KOPT-K1 (cell line): Measurements from ENCODE around the gene RNASEH2B.

Experiments
- H3K27ac ChIP-seq: fragments of 200-600 bp; sonication (generic); 2 replicates; pipeline ENCODE4 v1.5.1; 2016; ENCODE audit warnings: antibody characterized with exemption, mild to moderate bottlenecking, low read depth, low read length; ENCODE audit not compliant: poor library complexity, severe bottlenecking
- H3K36me3 ChIP-seq: fragments of 200-600 bp; sonication (generic); 2 replicates; pipeline ENCODE4 v1.5.1; 2017; ENCODE audit warnings: antibody characterized with exemption, mild to moderate bottlenecking, low read length, moderate library complexity; ENCODE audit not compliant: insufficient read depth
- H3K9me3 ChIP-seq: fragments of 200-600 bp; sonication (generic); 2 replicates; pipeline ENCODE4 v1.5.1; 2017; ENCODE audit warnings: antibody characterized with exemption, low read length, mild to moderate bottlenecking; ENCODE audit not compliant: insufficient read depth, poor library complexity, severe bottlenecking

RNASEH2B gene

GRCh38 chr13:50915565-50915964 is 6.0 kb downstream of the RNASEH2B start:
- Histone ChIP-seq H3K27ac (peak overlapping the region; percentile 98), H3K36me3 (peaks cover 30% of the 10 kb centered on the region), H3K9me3 (peaks cover 17% of the 10 kb centered on the region)

DNA sequence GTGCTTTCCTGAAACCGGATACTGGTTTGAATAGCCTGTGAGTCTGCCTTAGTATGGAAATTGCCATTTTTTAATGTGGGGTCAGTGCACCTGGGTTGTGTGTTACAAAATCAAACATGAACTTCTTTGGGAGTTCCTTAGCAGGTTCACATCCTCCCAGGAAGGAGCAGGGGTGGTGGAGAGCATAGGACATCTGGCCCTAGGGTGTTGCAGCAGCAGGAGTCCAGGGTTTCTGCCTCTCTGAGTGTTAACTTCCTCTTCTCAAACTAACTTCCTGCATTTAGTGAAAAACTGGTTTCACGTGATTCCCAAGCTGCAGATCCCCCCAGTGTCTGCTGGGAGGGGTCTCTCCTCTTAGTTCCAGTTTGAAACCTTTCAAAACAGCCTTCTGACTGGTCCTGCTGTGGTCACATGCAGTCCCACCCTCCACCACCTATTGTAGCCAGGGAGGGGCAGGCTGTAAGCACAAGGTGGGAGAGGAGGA is 7.2 kb downstream of the RNASEH2B start:
- peaks cover 29% of the 10 kb centered on the region for H3K9me3 ChIP-seq
- H3K27ac ChIP-seq: peak overlapping the region; percentile 73
- peaks cover 42% of the 10 kb centered on the region for H3K36me3 ChIP-seq

- H3K27ac ChIP-seq: peak overlapping the region; percentile 73
- H3K36me3 ChIP-seq: peaks cover 50% of the 10 kb centered on the region
- H3K9me3 ChIP-seq: peaks cover 37% of the 10 kb centered on the region
These were observed 8.0 kb downstream of the RNASEH2B start for GRCh38 chr13:50917572-50917971.

DNA sequence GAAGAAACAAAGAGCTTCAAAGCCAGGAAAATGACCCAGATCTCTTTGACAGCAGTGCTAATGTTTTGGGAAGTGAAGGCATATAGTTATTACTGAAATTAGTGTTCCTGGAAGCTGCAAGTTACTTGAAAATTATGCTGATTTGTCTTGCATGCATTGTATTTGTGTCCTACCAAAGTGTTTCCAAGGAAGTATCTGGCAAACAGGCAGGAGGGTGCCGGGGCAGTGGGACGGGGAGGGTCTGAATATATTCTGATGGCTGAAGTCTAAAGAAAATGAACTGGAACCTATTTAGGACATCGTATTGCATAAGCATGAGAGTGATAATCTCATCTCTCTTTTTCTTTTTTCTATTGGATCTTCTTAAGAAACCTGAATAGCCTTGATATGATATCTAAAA is 9.0 kb downstream of the RNASEH2B start:
- Histone ChIP-seq H3K9me3 (peaks cover 47% of the 10 kb centered on the region), H3K36me3 (peaks cover 60% of the 10 kb centered on the region), H3K27ac (no peak overlapping the region)

- Histone ChIP-seq H3K36me3 (peaks cover 67% of the 10 kb centered on the region), H3K9me3 (peaks cover 54% of the 10 kb centered on the region), H3K27ac (no peak overlapping the region)
These were observed 9.7 kb downstream of the RNASEH2B start for GRCh38 chr13:50919277-50919676.

- Histone ChIP-seq H3K9me3 (peaks cover 72% of the 10 kb centered on the region), H3K36me3 (peaks cover 82% of the 10 kb centered on the region)
These were observed 12.1 kb downstream of the RNASEH2B start for GRCh38 chr13:50921706-50922105.

GRCh38 chr13:50923272-50923671 is 13.7 kb downstream of the RNASEH2B start:
- H3K36me3 ChIP-seq: peaks cover 75% of the 10 kb centered on the region
- H3K9me3 ChIP-seq: peaks cover 72% of the 10 kb centered on the region
- H3K27ac ChIP-seq: no peak overlapping the region

More at GRCh38 chr13:50921706-50922105, 12.1 kb downstream of the RNASEH2B start:
- no peak overlapping the region for H3K27ac ChIP-seq

- Histone ChIP-seq H3K9me3 (peaks cover 71% of the 10 kb centered on the region), H3K36me3 (peaks cover 70% of the 10 kb centered on the region), H3K27ac (no peak overlapping the region)
These were observed 14.4 kb downstream of the RNASEH2B start for GRCh38 chr13:50924025-50924424.

DNA sequence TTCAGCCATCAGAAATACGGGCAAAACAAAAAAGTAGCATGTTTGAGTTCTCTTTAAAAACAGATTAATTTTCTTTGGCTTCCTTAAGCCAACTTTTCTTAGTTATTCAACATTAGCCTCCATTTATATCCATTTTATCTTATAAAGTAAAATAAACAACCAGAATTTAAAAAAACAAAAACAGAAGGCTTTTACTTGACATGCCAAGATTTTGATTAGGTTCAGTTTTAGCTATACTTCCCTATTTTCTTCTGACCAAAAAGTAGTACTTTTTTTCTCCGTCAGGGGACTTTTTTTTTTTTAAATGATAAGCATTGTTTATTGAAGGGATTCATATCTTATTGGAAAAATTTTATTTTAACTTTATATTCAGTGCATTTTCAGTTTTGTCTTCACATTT is 18.1 kb downstream of the RNASEH2B start:
- H3K27ac ChIP-seq: no peak overlapping the region
- peaks cover 34% of the 10 kb centered on the region for H3K9me3 ChIP-seq
- peaks cover 70% of the 10 kb centered on the region for H3K36me3 ChIP-seq

GRCh38 chr13:50928102-50928501 is 18.5 kb downstream of the RNASEH2B start:
- peaks cover 70% of the 10 kb centered on the region for H3K36me3 ChIP-seq

DNA sequence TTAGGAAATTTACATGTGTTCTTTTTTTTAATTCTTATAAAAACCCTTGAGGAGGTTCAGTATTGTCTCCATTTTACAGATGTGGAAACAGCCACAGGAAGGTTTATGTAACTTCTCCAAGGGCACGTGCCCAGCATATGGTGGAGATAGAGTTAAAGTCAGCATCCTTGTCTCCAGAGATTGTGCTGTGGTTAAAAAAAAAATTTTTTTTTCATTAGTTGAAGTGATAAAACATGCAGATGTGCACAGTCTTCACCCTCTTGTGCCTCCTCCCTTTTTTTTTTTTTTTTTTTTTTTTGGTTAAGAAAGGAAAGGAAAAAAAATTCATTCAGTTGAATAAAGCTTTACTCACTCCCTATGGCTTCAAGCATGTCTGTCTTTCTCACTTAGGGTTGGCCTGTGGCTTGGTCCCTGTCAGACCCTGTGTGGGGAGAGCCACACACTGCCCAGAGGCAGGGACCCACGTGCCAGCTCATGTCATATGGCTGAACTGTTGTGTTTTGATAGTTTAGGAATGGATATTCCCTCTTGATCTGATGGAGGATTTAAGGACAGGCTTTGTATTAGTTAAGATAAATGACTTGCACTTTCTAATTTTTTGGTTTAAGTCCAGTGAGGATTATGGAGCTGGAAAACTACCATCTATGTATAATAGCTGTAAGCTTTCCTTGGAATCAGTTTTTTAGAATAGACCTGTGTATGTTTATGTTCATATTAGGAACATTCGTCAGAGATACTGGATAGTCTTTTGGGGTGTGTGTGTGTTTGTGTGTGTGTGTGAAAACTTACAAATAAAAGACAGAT is 19.3 kb downstream of the RNASEH2B start:
- Histone ChIP-seq H3K27ac (peak overlapping the region; percentile 7), H3K36me3 (peaks cover 70% of the 10 kb centered on the region), H3K9me3 (peaks cover 22% of the 10 kb centered on the region)

More at GRCh38 chr13:50928102-50928501, 18.5 kb downstream of the RNASEH2B start:
- Histone ChIP-seq H3K9me3 (peaks cover 30% of the 10 kb centered on the region), H3K27ac (no peak overlapping the region)

DNA sequence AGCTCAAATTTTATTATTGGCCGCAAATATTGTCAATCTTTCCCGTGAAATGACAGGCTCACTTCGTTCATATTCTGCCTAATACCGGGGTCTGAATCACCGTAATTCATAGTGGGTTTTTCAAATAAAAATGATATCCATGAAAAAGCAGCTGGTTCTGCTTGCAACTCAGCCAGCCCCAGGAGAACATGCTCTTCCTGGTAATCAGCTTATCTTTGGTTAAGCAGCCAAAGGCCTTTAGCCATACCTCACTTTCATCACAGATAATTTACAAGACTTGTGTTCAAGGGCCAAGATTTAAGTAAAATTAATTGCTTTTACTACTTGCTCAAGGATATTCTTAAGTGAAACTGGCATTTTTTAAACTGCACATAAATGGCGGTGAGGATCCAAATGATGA is 22.5 kb downstream of the RNASEH2B start:
- Histone ChIP-seq H3K36me3 (peaks cover 83% of the 10 kb centered on the region), H3K27ac (no peak overlapping the region), H3K9me3 (peaks cover 9% of the 10 kb centered on the region)

GRCh38 chr13:50934735-50935435 is 25.3 kb downstream of the RNASEH2B start:
- Histone ChIP-seq H3K36me3 (peaks cover 96% of the 10 kb centered on the region), H3K9me3 (peaks cover 16% of the 10 kb centered on the region), H3K27ac (no peak overlapping the region)

DNA sequence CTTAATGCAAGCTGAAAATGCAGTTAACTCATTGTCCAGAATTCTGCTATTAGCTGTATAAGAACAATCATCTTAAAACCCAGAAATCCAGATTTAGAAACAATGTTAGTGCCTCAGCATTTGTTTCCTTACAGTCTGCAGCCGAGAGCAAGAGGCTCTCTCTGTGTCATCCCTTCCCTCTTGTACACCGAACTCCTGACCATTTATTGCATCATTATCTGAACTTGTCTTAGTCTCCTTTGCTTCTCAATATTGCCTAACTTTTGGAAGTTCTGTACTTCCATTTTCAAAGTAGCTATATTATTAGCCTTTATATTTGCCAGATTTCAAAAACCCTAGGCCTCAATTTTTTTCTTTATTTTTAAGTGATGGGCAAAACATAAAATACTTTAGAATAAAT is 27.1 kb downstream of the RNASEH2B start:
- Histone ChIP-seq H3K9me3 (peaks cover 16% of the 10 kb centered on the region), H3K27ac (no peak overlapping the region), H3K36me3 (peaks cover 96% of the 10 kb centered on the region)

- no peak overlapping the region for H3K27ac ChIP-seq
- H3K9me3 ChIP-seq: peaks cover 16% of the 10 kb centered on the region
- H3K36me3 ChIP-seq: peaks cover 96% of the 10 kb centered on the region
These were observed 30.9 kb downstream of the RNASEH2B start for GRCh38 chr13:50940509-50940908.
